IPS-NIHi11 (cell line): Measurements from ENCODE around the gene CALR3.
"Not testable (repeated sequence)": the region's sequence is repeated elsewhere in the genome, so short reads cannot be mapped to it uniquely, and the experiment has no call there.

Experiments used
- DNase-seq: peaks from one replicate; pipeline ENCODE4 v3.0.0; 2012; ENCODE audit warnings: mixed read lengths, low spot score

Gene CALR3

DNA sequence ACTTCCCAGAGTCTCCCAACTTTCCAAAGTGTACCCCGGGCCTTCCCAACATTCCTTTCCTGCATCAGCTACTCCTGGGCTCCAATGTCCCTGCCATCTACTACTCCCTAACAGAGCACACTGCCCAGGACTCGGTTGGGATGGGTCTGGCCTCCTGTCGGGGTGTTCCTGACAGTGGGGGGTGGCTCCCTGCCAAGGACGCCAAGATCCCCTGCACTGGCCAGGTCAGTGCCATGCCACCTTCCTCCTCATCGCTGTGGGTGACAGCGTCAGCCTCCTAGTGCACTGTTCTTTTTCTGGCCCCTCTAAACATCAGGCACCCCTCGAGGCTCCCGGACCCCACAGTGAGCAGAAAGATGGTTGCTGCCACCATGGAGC lies 38.0 kb downstream of the CALR3 start:
- no peak for DNase-seq

- peak; percentile 49 for DNase-seq
These were observed 38.6 kb downstream of the CALR3 start for GRCh38 chr19:16457195-16457953.

GRCh38 chr19:16456652-16457194 lies 39.2 kb downstream of the CALR3 start:
- no peak for DNase-seq

- no peak for DNase-seq
These were observed 40.5 kb downstream of the CALR3 start for GRCh38 chr19:16455489-16455888.

- DNase-seq: no peak
These were observed 41.5 kb downstream of the CALR3 start for GRCh38 chr19:16454351-16454918.

DNA sequence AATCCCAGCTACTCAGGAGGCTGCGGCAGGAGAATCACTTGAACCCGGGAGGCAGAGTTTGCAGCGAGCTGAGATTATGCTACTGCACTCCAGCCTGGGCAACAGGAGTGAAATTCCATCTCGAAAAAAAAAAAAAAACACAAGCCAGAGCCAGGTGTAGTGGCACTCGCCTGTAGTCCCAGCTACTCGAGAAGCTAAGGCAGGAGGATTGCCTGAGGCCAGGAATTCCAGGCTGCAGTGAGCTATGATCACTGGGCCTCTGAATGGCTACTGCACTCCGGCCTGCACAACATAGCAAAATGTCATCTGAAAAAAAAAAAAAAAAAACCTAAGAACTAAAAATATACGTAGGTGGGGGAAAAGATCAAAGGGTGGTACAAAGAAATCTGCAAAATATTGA lies 43.6 kb downstream of the CALR3 start:
- no peak for DNase-seq

DNA sequence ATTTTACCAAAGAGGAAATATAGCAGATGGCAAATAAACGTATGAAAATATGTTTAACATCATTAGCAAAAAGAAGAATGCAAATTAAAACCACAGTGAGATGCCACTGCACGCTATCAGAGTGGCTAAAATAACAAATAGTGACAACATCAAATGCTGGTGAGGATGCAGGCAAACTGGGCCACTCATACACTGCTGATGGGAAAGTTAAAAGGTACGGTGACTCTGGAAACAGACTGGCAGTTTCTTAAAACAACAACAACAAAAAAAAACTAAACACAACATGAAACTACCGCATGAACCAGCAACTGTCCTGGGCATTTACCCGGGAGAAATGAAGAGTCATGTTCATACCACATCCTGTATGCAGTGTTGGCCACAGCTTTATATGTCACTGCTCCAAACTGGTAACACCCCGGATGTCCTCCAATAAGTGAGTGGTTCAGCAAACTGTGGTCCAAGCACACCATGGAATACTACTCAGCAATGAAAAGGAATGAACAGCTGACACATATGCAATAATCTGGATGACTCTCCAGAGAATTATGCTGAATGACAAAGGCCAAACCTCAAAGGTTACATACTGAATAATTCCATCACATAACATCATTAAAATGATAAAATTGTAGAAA lies 46.5 kb downstream of the CALR3 start:
- DNase-seq: no peak

DNA sequence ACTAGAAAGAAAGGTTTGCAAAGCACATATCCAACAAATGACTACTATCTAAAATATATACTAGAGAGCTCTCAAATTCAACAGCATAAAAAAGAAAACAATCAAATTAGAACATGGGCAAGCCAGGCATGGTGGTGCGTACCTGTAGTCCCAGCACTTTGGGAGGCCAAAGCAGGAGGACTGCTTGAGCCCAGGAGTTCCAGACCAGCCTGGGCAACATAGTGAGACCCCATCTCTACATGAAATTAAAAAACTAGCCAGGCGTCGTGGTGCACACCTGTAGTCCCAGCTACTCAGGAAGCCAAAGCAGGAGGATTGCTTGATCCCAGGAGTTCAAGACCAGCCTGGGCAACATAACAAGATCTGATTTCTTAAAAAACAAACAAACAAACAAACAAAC lies 47.1 kb downstream of the CALR3 start:
- DNase-seq: not testable (repeated sequence)

GRCh38 chr19:16446724-16447368 lies 49.1 kb downstream of the CALR3 start:
- DNase-seq: no peak

- DNase-seq: no peak
These were observed 49.8 kb downstream of the CALR3 start for GRCh38 chr19:16446108-16446723.

DNA sequence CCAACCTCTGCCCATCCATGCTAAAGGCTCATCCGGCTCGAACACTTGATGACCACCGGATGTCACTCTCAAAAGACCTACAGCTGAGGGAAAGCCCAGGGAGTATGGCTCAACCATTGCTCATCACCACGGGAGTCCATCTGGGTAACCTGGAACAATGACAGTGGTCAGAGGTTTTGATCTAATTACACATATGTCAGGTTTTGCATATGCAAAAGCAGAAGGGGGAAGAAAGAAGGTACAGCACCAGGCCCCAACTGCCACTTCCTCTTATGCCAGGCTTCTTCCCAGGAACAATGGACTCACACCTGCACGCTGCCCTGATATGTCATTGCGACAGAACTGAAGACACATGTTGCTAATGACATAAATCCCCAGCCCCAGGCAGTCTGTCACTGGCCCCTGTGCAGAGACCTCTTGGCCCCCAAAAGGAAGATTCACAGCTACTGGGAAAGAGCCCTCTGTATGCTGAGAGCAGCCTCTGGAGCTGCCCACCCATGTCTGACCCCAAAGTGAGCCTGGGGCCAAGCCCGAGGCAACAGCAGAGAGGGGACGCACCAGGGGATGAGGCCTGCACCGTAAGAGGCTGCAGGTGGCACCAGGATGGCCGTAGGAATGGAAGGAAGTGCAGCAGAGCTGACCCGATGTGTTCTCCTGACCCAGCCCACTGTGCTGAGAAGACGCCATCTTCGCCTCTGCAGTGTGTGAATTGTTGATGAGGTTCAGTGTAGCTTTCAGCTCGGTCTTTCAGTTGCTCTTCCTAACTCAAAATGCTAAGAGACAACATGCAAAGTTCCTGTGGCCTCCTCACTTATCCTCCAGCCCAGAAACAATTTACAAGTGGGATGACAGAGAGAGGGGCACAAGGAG lies 50.5 kb downstream of the CALR3 start:
- DNase-seq: no peak

GRCh38 chr19:16444269-16444600 lies 51.7 kb downstream of the CALR3 start:
- DNase-seq: no peak

DNA sequence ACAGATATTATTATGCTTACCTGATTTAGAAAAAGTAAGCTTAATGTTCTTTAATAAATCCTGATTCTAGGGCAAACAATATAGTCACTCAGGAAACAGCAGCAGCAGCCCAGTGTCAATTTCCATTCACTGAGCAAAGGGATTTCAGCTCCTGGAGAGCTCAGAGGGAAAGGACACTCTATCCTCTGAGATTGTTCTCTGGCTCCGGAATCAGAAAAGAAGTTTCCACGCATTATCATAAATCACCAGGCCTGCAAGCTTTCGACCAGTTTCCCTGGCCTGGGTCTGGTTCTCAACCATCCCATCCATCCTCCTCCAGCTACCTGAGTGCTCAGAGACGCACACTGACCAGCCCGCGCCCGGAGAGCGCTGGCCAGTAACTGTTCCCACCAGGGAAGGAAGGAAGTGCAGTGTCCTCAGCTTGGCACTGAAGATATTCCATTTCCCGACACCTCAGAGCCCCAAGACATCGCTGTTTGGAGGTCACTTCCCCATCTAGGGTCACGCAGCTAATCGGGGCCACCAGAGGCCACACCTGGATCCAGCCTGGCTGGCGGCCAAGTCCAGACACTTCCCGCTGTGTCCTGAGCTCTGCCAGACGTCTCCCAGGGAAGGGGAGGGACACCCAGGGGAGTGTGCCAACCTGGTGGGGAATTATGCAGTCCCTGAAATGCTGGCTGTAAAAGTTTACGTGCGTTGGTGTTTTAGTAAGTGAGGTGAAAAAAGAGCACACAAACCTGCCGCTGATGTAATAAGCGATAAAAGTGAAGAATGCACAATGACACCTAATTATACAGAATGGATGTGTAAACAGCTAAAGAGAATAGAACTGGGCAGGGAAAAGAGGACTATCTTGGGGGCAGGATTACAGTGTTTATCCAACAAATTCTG lies 53.3 kb downstream of the CALR3 start:
- DNase-seq: peak; percentile 48

DNA sequence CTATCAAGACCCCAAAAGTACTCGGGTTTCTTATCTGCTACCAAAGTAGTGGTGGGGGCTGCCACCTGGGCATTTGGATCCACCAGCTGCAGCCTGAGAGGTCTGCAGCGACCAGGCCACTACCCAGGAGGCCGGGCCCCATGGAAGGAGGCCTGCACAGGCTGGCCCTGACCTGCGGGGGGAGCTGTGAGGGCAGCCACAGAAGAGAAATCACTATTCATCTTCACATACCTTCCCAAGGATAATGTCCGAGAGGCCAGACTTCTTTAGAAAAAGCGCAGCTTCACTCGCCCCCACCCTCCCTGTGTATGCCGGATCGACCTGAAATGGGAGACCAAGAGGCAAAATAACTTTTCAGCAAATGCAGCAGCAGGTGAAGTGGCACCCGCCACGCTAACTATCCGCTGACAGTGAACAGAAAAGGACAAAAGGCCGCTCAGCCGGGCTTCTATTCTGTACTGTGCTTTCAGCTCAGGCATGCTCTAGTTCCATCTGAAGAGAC lies 54.3 kb downstream of the CALR3 start:
- peak; percentile 81 for DNase-seq

GRCh38 chr19:16436780-16437332 lies 59.1 kb downstream of the CALR3 start:
- DNase-seq: no peak

DNA sequence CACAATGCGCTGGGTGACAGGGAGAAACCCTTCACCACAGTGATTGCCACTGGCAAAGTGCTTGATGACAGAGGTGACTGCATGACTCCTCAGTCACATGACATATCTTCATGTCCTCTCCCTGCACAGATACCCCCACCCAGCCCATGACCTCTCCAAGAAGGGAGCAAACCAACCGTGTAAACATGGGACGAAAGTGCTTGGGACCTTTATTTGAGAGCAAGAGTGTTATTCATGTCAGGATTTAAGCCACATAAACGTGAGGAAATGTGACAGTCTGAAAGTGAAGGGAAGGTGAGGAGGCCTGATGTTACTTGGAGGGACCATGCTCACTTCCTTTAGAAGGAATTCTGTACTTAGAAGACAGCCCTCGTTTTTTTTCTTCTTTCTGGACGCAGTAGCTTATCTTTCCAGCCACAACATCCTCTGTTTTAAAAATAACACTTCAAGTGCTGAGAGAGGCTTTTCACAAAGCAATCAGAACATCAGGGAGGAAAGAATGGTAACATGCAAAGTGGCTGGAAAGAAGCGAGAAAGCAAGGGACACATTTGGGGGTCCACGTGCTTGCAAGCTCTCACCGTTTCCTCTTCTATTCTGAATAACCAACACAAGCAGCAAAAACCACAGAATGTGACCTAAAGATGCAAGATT lies 59.8 kb downstream of the CALR3 start:
- DNase-seq: no peak

GRCh38 chr19:16435238-16435917 lies 60.6 kb downstream of the CALR3 start:
- DNase-seq: no peak

DNA sequence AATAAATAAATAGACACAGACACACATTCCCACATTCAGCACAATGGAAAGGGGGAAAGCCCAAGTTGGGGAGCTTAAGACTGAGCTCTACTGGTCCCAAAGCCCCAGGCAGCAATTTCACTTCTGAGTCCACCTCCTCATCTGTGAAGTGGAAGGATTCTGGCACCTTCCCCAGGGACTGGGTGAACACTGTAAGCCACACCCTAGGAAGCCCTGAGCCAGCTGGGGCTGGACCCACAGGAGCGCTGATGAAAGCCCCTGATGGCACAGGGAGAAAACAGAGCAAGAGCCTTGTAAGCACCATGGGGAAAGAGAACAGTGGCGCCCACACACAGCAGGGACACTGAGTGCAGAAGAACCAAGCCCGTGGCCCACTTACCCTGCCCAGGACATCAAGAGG lies 62.0 kb downstream of the CALR3 start:
- DNase-seq: no peak

GRCh38 chr19:16429759-16430091 lies 66.2 kb downstream of the CALR3 start:
- DNase-seq: no peak
